H9 (cell line): ENCODE results near the gene ACBD6. TPM values are rescaled to one million over a fixed set of nuclear protein-coding genes. Genes with fewer than 3 reads are reported as not detected.
A peak's percentile ranks its signal among the peaks of the same experiment; 100 is the strongest.

Experiments used
- DNase-seq: peaks from one replicate; pipeline ENCODE4 v3.0.0-alpha.2; 2017
- H2AFZ ChIP-seq: one replicate; pipeline ENCODE4 v1.6.1; 2013; ENCODE audit warnings: mild to moderate bottlenecking, low read length, control low read depth, moderate library complexity
- H2AK5ac ChIP-seq: 2 replicates; pipeline ENCODE4 v1.6.1; 2013; ENCODE audit warnings: low read length, control low read depth, mixed read lengths; ENCODE audit not compliant: insufficient read length
- H2BK120ac ChIP-seq: one replicate; pipeline ENCODE4 v1.6.1; 2013; ENCODE audit warnings: low read depth, mild to moderate bottlenecking, low read length, control low read depth, inconsistent platforms; ENCODE audit not compliant: poor library complexity, severe bottlenecking
- H2BK12ac ChIP-seq: 2 replicates; pipeline ENCODE4 v1.6.1; 2013; ENCODE audit warnings: low read length, control low read depth, mixed read lengths, low read depth; ENCODE audit not compliant: insufficient read length
- H2BK15ac ChIP-seq: 2 replicates; pipeline ENCODE4 v1.6.1; 2013; ENCODE audit warnings: low read depth, low read length, control low read depth
- H2BK20ac ChIP-seq: one replicate; pipeline ENCODE4 v1.6.1; 2013; ENCODE audit warnings: low read depth, mild to moderate bottlenecking, low read length, control low read depth, inconsistent platforms; ENCODE audit not compliant: poor library complexity, severe bottlenecking
- H2BK5ac ChIP-seq: 2 replicates; pipeline ENCODE4 v1.6.1; 2013; ENCODE audit warnings: low read length, control low read depth, mixed read lengths; ENCODE audit not compliant: insufficient read length
- H3K14ac ChIP-seq: 2 replicates; pipeline ENCODE4 v1.6.1; 2013; ENCODE audit warnings: low read length, control low read depth; ENCODE audit not compliant: insufficient read depth
- H3K18ac ChIP-seq: 2 replicates; pipeline ENCODE4 v1.6.1; 2013; ENCODE audit warnings: low read depth, mild to moderate bottlenecking, mixed read lengths, low read length, control low read depth; ENCODE audit not compliant: insufficient read length
- H3K23ac ChIP-seq: 2 replicates; pipeline ENCODE4 v1.6.1; 2013; ENCODE audit warnings: low read length, control low read depth, mixed read lengths, low read depth; ENCODE audit not compliant: insufficient read length
- H3K23me2 ChIP-seq: 2 replicates; pipeline ENCODE4 v1.6.1; 2013; ENCODE audit warnings: low read depth, mild to moderate bottlenecking, mixed read lengths, low read length, control low read depth; ENCODE audit not compliant: insufficient read length, poor library complexity, severe bottlenecking
- H3K27ac ChIP-seq: 2 replicates; pipeline ENCODE4 v1.5.1; 2013; ENCODE audit warnings: low read length, control low read depth, mixed read lengths, low read depth; ENCODE audit not compliant: insufficient read length
- H3K27me3 ChIP-seq: 2 replicates; pipeline ENCODE4 v1.6.1; 2013; ENCODE audit warnings: low read length, control low read depth, inconsistent platforms; ENCODE audit not compliant: insufficient read depth
- H3K4ac ChIP-seq: 2 replicates; pipeline ENCODE4 v1.6.1; 2013; ENCODE audit warnings: low read depth, mild to moderate bottlenecking, control low read depth, inconsistent platforms, low read length, moderate library complexity
- H3K4me1 ChIP-seq: 2 replicates; pipeline ENCODE4 v1.6.1; 2013; ENCODE audit warnings: low read length, control low read depth, inconsistent platforms; ENCODE audit not compliant: insufficient read depth
- H3K4me2 ChIP-seq: 2 replicates; pipeline ENCODE4 v1.6.1; 2013; ENCODE audit warnings: low read length, control low read depth, mixed read lengths; ENCODE audit not compliant: insufficient read length, insufficient read depth
- H3K56ac ChIP-seq: 2 replicates; pipeline ENCODE4 v1.6.1; 2013; ENCODE audit warnings: low read depth, mild to moderate bottlenecking, mixed read lengths, low read length, control low read depth; ENCODE audit not compliant: insufficient read length
- H3K79me1 ChIP-seq: 2 replicates; pipeline ENCODE4 v1.6.1; 2013; ENCODE audit warnings: low read depth, mild to moderate bottlenecking, moderate library complexity, low read length, control low read depth, inconsistent platforms; ENCODE audit not compliant: insufficient read depth, poor library complexity, severe bottlenecking
- H3K79me2 ChIP-seq: 2 replicates; pipeline ENCODE4 v1.6.1; 2013; ENCODE audit warnings: low read length, control low read depth, inconsistent platforms; ENCODE audit not compliant: insufficient read depth
- H3K9ac ChIP-seq: 2 replicates; pipeline ENCODE4 v1.6.1; 2013; ENCODE audit warnings: low read length, control low read depth, mixed read lengths; ENCODE audit not compliant: insufficient read length; ENCODE audit errors: extremely low read depth
- H3K9me3 ChIP-seq: one replicate; pipeline ENCODE4 v1.6.1; 2013; ENCODE audit warnings: low read depth, low read length, inconsistent platforms; ENCODE audit not compliant: control insufficient read depth
- H3T11ph ChIP-seq: one replicate; pipeline ENCODE4 v1.6.1; 2013; ENCODE audit warnings: mild to moderate bottlenecking, low read length, control low read depth, inconsistent platforms
- H4K20me1 ChIP-seq: one replicate; pipeline ENCODE4 v1.6.1; 2013; ENCODE audit not compliant: control insufficient read depth, insufficient read length, insufficient read depth
- H4K5ac ChIP-seq: 2 replicates; pipeline ENCODE4 v1.6.1; 2013; ENCODE audit warnings: low read depth, mild to moderate bottlenecking, mixed read lengths, low read length, control low read depth; ENCODE audit not compliant: insufficient read length
- H4K8ac ChIP-seq: replicated peaks from 2 replicates; pipeline ENCODE4 v1.6.1; 2013; ENCODE audit warnings: low read length, control low read depth, mixed read lengths, low read depth; ENCODE audit not compliant: insufficient read length
- H4K91ac ChIP-seq: 2 replicates; pipeline ENCODE4 v1.6.1; 2013; ENCODE audit warnings: low read depth, mild to moderate bottlenecking, moderate library complexity, mixed read lengths, low read length, control low read depth; ENCODE audit not compliant: insufficient read length
- H3K27ac Mint-ChIP-seq, 3 experiments: 2 replicates in 2 of 3; 3 replicates in 1 of 3; pipeline ENCODE4 v1.8.0; 2020 to 2021; ENCODE audit warnings: mixed read lengths in 3 of 3, mild to moderate bottlenecking in 1 of 3, moderate library complexity in 1 of 3
- H3K27me3 Mint-ChIP-seq: 2 replicates; pipeline ENCODE4 v1.8.0; 2021; ENCODE audit warnings: low read depth, mild to moderate bottlenecking, moderate library complexity, mixed read lengths
- H3K36me3 Mint-ChIP-seq, 3 experiments: 2 replicates in 2 of 3; 3 replicates in 1 of 3; pipeline ENCODE4 v1.8.0; 2020 to 2021; ENCODE audit warnings: low read depth in 3 of 3, mixed read lengths in 3 of 3; ENCODE audit not compliant: insufficient read depth in 1 of 3
- H3K4me1 Mint-ChIP-seq, 2 experiments: 2 replicates each; pipeline ENCODE4 v1.8.0; 2020; ENCODE audit warnings: mixed read lengths in 2 of 2
- H3K4me3 Mint-ChIP-seq, 2 experiments: 2 replicates in 1 of 2; 3 replicates in 1 of 2; pipeline ENCODE4 v1.8.0; 2020 to 2021; ENCODE audit warnings: mild to moderate bottlenecking in 2 of 2, mixed read lengths in 2 of 2, moderate library complexity in 1 of 2
- H3K9me3 Mint-ChIP-seq, 2 experiments: 2 replicates in 1 of 2; 3 replicates in 1 of 2; pipeline ENCODE4 v1.8.0; 2020; ENCODE audit warnings: mild to moderate bottlenecking in 2 of 2, mixed read lengths in 2 of 2, moderate library complexity in 1 of 2
- CTCF ChIP-seq: fragments of 200-600 bp; sonication (generic); conservative IDR thresholded peaks from 3 replicates; pipeline ENCODE4 v1.8.0; 2021; ENCODE audit warnings: antibody characterized with exemption, mild to moderate bottlenecking
- WGBS: extraction: QIAGEN DNeasy Blood & Tissue Kit; methylation state at CpG from one replicate; pipeline ENCODE4 v1.1.7; 2013; ENCODE audit warnings: missing lambda C conversion rate, low lambda C conversion rate, mixed read lengths; ENCODE audit not compliant: insufficient read length; ENCODE audit errors: extremely low coverage; 5-methylcytosine and 5-hydroxymethylcytosine counted together
- total RNA-seq: library from RNA; stranded (reverse); gene quantifications from 2 replicates; pipeline ENCODE4 v1.2.1, GENCODE V29; 2021

Gene ACBD6
- total RNA-seq, 1 experiment from 2014 or later, result 51.4 TPM

GRCh38 chr1:180261030-180261429, 241.3 kb downstream of the ACBD6 start:
- H4K5ac ChIP-seq, result no peak overlapping the region
- H3K79me2 ChIP-seq, result no peaks in the 10 kb centered on the region
- no peak for DNase-seq
- no peaks in the 10 kb centered on the region for H4K20me1 ChIP-seq
- peak overlapping the region in 2 of 3 experiments; percentile 13 to 77; a peak in 3 of 7 replicates for H3K27ac Mint-ChIP-seq
- no peak overlapping the region for H3K23ac ChIP-seq
- H3K36me3 Mint-ChIP-seq, result peaks cover 0 to 1% (median 0%) of the 10 kb centered on the region in 3 experiments; a peak in 2 of 7 replicates
- H3K9ac ChIP-seq, result no peak overlapping the region
- no peak for TF ChIP-seq CTCF
- no peaks in the 10 kb centered on the region for H3K4me1 ChIP-seq
- no peak overlapping the region for H4K8ac ChIP-seq
- no peaks in the 10 kb centered on the region for H3K9me3 ChIP-seq
- no peaks in the 10 kb centered on the region; the same call in 1 of the 2 replicates for H3K27me3 ChIP-seq
- H3K27ac ChIP-seq, result no peak overlapping the region
- no peak overlapping the region for H2BK5ac ChIP-seq
- H2BK20ac ChIP-seq, result no peak overlapping the region
- no peaks in the 10 kb centered on the region for H3K23me2 ChIP-seq
- H3K56ac ChIP-seq, result no peak overlapping the region
- H3K18ac ChIP-seq, result no peak overlapping the region
- H3K4me1 Mint-ChIP-seq, result peaks cover 25 to 40% of the 10 kb centered on the region in 2 experiments
- H2BK12ac ChIP-seq, result no peak overlapping the region
- H2AK5ac ChIP-seq, result no peak overlapping the region
- H3K4ac ChIP-seq, result no peak overlapping the region
- no peak overlapping the region for H2AFZ ChIP-seq
- H3K14ac ChIP-seq, result no peak overlapping the region
- no peaks in the 10 kb centered on the region for H3K9me3 Mint-ChIP-seq
- no peak overlapping the region for H3K4me3 Mint-ChIP-seq
- H2BK15ac ChIP-seq, result no peak overlapping the region
- H3T11ph ChIP-seq, result no peak overlapping the region
- H2BK120ac ChIP-seq, result no peak overlapping the region
- no peaks in the 10 kb centered on the region for H3K79me1 ChIP-seq
- peaks cover 11% of the 10 kb centered on the region for H3K27me3 Mint-ChIP-seq
- no CpG with 5 or more reads among the region's 10 CpGs for WGBS
- H3K4me2 ChIP-seq, result no peak overlapping the region
- H4K91ac ChIP-seq, result no peak overlapping the region
